ENCODE results near the gene PRR20G. TPM values are rescaled to one million over a fixed set of nuclear protein-coding genes. Genes with fewer than 3 reads are reported as not detected.

The PRR20G gene
- total RNA-seq, 1 donor from 2014 or later, result not detected

DNA sequence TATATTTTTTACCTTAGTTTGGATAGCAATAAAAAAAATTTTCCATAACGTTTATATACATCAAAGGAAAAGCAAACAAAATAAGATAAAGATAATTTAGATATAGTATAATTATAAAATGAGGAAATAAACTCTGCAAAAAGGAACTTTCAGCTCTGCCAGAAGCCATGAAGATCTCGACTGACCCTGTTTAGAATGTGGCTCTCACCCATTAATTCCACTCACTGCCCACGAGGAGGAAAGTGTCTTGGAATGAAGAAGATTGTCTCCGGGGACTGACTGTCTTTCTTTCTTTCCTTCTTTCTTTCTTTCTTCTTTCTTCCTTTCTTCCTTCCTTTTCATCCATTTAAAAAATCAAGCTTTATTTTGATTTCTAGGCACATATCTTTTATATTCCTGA, 20.1 kb upstream of the PRR20G start:
- DNase-seq (ENCODE audit: low read depth, low spot score), result no peak
- Mint-ChIP-seq H3K9me3 (no peaks in the 10 kb centered on the region), H3K36me3 (ENCODE audit: low read depth) (no peaks in the 10 kb centered on the region)

DNA sequence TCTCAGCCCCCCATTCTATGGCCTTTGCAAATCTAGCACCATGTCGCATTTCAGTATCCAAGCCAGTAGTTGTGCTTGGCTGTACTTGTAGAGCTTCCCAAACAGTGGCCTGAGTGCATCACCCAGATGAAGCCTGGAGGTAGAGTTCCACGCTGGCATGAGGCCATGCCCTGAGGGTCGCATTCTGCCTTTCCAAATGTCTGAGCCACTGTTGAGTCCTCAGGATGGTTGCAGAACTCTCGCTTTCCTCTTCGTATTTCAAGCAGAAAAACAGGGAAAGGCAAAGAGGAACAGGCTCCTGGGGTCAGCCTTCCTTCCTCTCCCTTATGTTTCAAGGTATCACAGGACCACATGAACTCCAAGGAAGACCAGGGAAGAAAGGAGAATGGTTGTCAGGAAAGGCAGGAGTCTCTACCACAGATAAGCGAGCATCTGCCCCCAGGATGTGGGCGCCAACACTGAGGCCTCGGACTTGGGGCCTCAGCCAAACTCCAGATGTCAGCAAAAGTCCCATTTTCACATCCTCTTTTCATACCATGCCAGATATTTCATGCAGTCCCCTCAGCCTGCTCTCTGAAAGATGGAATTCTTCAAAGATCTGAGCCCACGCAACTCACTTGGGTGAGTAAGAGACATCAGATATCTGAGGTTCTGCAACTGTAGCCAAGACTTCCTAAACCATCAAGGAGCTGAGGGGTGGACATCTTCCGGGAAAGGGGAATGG, 19.4 kb upstream of the PRR20G start:
- no peak overlapping the region for H3K4me3 Mint-ChIP-seq
- no peaks in the 10 kb centered on the region for H3K36me3 Mint-ChIP-seq (ENCODE audit: low read depth)
- H3K4me1 Mint-ChIP-seq, result no peaks in the 10 kb centered on the region
- H3K9me3 Mint-ChIP-seq, result no peaks in the 10 kb centered on the region
- no peak overlapping the region for H3K27ac Mint-ChIP-seq (ENCODE audit: unreplicated experiment)
- TF ChIP-seq, protein P1, sequence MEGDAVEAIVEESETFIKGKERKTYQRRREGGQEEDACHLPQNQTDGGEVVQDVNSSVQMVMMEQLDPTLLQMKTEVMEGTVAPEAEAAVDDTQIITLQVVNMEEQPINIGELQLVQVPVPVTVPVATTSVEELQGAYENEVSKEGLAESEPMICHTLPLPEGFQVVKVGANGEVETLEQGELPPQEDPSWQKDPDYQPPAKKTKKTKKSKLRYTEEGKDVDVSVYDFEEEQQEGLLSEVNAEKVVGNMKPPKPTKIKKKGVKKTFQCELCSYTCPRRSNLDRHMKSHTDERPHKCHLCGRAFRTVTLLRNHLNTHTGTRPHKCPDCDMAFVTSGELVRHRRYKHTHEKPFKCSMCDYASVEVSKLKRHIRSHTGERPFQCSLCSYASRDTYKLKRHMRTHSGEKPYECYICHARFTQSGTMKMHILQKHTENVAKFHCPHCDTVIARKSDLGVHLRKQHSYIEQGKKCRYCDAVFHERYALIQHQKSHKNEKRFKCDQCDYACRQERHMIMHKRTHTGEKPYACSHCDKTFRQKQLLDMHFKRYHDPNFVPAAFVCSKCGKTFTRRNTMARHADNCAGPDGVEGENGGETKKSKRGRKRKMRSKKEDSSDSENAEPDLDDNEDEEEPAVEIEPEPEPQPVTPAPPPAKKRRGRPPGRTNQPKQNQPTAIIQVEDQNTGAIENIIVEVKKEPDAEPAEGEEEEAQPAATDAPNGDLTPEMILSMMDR (conservative IDR thresholded peaks at IDR 0.05), result no peak
- no peak for DNase-seq (ENCODE audit: low read depth, low spot score)
- H3K27me3 Mint-ChIP-seq (ENCODE audit: low read depth), result peaks cover 44% of the 10 kb centered on the region

More for the DNA sequence above, 20.1 kb upstream of the PRR20G start:
- TF ChIP-seq, protein P1 (conservative IDR thresholded peaks at IDR 0.05), result no peak
- Mint-ChIP-seq H3K4me3 (no peak overlapping the region), H3K27me3 (ENCODE audit: low read depth) (peaks cover 44% of the 10 kb centered on the region), H3K4me1 (no peaks in the 10 kb centered on the region), H3K27ac (ENCODE audit: unreplicated experiment) (no peak overlapping the region)

DNA sequence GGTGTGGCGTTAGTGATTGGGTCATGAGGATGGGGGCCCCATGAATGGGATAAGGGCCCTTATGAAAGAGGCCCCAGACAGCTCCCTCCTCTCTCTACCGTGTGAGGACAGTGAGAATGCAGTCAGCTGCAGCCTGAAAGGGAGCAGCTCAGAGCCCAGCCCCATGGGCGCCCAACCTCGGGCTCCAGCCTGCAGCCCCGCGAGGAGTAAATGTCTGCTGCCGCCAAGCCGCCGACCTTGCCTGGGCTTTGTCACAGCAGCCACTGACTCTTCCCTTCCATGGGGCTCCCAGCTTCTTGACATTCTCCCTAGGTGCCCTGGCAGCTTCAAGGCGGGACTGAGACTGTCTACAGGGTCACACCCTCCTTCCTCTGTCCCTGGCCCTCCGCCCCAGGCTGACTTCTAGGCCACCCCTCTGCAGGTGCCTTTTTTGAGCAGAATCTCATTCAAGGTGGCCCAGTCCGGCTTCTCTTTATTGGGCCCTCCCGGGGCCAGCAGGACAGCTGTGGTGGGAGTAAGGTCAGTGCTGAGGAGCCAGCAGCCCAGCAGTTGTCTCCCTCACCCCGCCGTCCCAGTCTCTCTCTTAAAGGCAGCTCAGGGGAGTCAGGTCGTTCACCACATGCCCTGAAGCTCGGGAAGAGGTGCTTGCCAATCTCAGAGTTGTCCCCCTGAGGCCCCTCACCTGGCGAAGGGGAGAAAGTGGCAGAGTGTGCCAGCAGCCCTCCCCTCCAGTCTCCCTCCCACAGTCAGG, 18.7 kb upstream of the PRR20G start:
- no peaks in the 10 kb centered on the region for H3K9me3 Mint-ChIP-seq
- H3K36me3 Mint-ChIP-seq (ENCODE audit: low read depth), result no peaks in the 10 kb centered on the region
- TF ChIP-seq, protein P1 (conservative IDR thresholded peaks at IDR 0.05), result no peak
- no peak for DNase-seq (ENCODE audit: low read depth, low spot score)
- H3K27me3 Mint-ChIP-seq (ENCODE audit: low read depth), result peaks cover 46% of the 10 kb centered on the region
- no peaks in the 10 kb centered on the region for H3K4me1 Mint-ChIP-seq
- H3K27ac Mint-ChIP-seq (ENCODE audit: unreplicated experiment), result no peak overlapping the region
- no peak overlapping the region for H3K4me3 Mint-ChIP-seq

DNA sequence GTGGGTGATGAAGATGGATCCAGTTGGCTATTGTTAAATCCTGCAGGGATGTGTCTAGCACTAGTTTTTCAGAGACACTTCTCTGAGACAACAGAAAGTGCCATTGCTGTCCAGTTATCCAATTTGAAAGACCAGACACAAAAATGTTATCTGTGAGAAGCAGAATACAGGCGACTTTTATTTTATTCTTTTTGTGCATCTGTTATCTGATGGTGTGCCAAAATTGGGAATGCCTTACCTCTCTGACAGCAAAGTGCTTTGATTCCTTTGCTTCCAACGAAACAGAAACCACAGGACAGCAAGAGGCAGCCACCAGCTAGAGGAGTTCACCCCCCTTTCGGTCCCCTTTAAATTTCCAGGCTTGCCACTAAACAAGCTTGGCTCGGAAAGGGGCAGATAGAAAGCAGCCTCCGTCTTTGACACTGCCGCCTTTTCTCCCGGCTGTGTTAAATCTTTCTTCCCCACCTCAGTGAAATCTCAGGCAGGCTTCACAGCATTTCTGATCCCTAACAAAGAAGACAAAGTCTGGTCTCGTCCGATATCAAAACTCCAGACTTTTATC, 17.7 kb upstream of the PRR20G start:
- no peaks in the 10 kb centered on the region for H3K9me3 Mint-ChIP-seq

DNA sequence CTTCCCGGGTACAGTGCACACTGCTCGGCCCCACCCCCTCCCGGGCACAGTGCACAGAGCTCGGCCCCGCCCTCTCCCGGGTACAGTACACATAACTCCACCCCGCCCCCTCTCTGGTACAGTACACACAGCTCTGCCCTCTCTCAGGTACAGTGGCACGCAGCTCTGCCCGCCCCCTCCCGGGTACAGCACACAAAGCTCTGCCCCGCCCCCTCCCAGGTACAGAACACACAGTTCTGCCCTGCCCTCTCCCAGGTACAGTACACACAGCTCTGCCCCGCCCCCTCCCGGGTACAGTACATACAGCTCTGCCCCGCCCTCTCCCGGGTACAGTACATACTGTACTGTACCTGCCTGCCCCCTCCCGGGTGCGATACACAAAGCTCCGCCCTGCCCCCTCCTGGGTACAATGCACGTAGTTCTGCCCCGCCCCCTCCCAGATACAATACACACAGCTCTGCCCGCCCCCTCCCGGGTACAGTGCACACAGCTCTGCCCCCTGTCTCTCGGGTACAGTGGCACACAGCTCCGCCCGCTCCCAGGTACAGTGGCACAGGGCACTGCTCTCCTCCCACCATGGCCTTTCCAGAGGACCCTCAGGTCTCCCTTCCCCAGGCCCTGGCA, 16.4 kb upstream of the PRR20G start:
- no peak for DNase-seq (ENCODE audit: low read depth, low spot score)
- no peaks in the 10 kb centered on the region for H3K9me3 Mint-ChIP-seq
- no peak overlapping the region for H3K4me3 Mint-ChIP-seq
- no peaks in the 10 kb centered on the region for H3K36me3 Mint-ChIP-seq (ENCODE audit: low read depth)
- TF ChIP-seq, protein P1 (conservative IDR thresholded peaks at IDR 0.05), result no peak
- peaks cover 58% of the 10 kb centered on the region for H3K27me3 Mint-ChIP-seq (ENCODE audit: low read depth)
- H3K27ac Mint-ChIP-seq (ENCODE audit: unreplicated experiment), result no peak overlapping the region
- H3K4me1 Mint-ChIP-seq, result no peaks in the 10 kb centered on the region

More for the DNA sequence above, 17.7 kb upstream of the PRR20G start:
- Mint-ChIP-seq H3K27ac (ENCODE audit: unreplicated experiment) (no peak overlapping the region), H3K4me1 (no peaks in the 10 kb centered on the region), H3K36me3 (ENCODE audit: low read depth) (no peaks in the 10 kb centered on the region), H3K27me3 (ENCODE audit: low read depth) (peaks cover 54% of the 10 kb centered on the region), H3K4me3 (no peak overlapping the region)
- TF ChIP-seq, protein P1 (conservative IDR thresholded peaks at IDR 0.05), result no peak
- no peak for DNase-seq (ENCODE audit: low read depth, low spot score)
